HK-2 (cell line): ENCODE data around the gene PLEKHA4.
"Not testable (repeated sequence)": the region's sequence is repeated elsewhere in the genome, so short reads cannot be mapped to it uniquely, and the experiment has no call there.

ENCODE experiments used
- DNase-seq: peaks from one replicate; pipeline ENCODE4 v3.0.0-alpha.2; 2018; ENCODE audit not compliant: unreplicated experiment

PLEKHA4 gene

DNA sequence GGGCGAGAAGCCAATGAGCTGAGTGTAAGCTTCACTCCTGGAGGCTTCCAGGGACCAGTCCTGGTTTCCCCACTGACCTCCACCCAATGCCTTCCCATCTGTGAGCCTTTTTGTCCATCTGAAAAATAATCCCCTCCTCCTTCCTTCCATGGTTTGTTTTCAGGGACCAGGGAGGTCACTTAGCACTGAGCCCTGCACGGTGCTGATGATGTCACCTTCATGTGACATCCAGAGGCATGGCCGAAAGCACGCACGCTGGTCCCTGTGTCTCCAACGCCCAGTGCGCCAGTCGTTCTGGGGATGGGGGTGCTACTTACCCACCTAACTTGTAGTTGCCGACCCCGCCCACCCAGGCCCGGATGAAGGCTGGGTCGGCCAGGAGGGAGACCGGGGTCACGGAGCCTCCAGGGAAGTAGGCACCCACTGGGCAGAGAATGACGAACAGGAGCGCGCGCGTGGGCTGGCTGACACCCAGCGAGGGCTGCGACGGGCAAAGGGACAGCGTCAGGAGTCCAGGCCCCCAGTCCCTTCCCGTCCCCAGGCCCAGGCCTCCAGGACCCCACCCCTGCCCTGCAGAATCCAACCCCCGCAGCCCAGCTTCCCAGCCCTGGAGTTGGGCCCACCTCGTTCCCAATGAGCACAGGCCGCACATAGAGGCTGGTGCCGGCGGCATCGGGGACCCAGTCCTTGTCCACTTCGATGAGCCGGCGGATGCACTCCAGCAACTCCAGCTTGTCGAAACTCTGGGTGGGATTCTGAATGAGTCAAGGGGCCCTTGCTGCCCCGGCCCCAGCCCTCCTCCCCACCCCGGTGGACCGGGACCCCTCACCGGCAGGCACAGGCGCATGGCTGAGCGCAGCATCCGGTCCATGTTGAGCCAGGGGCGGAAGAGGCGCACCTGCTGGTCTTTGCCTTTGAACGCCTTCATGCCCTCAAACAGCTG, 68.8 kb downstream of the PLEKHA4 start:
- DNase-seq: no peak

DNA sequence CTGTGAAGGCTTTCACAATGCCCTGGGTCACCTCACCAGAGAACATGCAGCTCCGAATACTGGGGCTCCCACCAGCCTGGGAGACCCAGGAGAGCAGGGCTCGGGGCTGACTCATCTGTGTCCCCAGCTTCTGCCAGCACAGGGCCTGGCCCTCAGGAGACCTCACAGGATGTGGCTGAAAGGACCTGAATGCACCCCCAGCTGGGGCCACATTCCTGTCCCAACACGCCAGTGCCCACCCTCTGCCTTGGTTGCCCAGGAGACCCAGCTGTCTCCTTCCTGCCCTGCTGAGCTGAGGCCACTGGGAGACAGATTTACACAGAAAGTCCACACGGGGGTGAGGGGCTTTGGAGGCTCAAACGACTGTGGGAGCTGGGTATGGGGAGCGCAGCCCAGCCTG, 69.5 kb downstream of the PLEKHA4 start:
- DNase-seq: no peak

DNA sequence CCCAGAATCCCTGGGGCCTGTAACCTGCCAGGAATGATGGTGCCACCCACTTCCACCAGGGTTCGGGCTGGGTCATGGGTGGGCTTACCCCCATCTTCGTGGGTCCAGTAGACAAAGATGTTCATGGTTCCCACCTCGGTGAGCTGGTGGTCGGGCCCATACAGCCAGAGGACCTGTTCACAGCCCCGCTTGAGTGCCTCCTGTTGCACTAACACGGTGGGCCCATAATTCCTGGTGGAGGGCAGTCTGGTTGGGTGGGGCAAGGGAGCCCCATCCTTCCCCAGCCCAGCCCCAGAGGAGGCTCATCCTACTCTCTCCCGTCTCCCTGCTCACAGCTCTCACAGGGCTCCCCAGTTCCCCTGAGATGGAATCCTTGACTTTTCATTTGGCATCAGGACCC, 71.3 kb downstream of the PLEKHA4 start:
- DNase-seq: no peak

DNA sequence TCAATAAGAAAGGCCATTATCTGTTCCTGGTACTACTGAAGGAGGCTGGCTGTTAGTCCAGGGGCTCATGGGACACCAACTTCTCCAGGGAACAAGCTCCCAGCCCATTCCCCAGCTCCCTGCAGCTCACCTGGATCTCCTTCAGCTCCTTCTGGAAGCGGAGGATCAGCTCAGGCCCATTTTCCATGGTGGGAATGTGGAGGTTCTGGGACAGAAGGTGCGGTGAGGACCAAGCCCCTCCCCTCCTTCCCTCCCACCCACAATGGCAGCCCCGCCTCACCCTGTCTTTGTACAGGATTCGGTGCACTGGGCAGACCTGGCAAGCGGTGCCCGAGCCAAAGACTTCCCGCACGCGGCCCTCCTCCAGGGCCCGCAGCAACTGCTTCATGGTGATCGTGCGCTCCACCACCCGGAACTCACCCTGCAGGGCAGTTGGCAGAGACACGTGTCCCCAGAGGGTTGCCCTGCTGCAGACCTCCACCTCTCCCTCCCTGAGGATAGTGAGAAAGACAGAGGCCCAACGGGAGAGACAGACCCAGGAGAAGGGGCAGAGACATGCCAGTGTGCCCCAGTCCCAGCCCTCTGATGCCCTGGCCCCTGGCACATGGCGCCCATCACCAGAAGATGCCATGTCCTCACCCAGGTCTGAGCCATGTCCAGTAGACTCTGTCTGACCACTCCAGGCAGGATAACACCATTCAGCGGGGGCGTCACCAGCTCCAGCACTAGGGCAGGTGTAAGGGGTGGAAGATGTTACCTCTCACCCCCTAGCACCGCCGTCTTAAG, 71.9 kb downstream of the PLEKHA4 start:
- DNase-seq: no peak

GRCh38 chr19:48795685-48796070, 72.7 kb downstream of the PLEKHA4 start:
- no peak for DNase-seq

DNA sequence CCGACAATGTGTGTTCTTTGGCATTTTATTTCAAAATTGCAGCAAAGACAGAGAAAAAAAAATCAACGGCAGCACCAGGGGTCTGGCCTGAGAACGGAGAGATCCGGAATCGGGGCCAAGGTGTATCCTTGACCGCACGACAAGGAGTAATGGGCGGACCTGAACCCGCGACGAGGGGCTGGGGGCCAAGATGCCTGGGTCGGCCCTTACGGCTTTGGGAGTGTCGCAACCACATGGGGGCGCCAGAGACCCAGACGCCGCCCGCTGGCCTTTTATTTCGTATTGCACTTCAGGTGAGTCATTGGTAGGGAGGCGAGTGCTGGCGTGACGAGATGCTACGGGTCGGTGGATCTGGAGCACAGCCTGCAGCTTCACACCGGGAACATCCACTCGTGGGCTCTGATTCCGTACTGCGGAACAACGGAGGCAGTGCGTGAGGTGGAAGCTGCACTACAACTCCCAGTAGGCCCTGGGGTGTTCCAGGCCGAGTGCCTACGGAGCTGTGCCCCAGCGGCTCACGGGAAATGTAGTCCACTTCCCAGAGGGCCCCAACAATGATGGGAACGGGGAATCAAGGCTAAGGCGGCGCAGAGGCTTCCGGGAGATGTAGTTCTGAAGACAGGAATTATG, 73.2 kb downstream of the PLEKHA4 start:
- peak; percentile 81 for DNase-seq

- DNase-seq: no peak
Observed at GRCh38 chr19:48794291-48794690, 74.1 kb downstream of the PLEKHA4 start.

DNA sequence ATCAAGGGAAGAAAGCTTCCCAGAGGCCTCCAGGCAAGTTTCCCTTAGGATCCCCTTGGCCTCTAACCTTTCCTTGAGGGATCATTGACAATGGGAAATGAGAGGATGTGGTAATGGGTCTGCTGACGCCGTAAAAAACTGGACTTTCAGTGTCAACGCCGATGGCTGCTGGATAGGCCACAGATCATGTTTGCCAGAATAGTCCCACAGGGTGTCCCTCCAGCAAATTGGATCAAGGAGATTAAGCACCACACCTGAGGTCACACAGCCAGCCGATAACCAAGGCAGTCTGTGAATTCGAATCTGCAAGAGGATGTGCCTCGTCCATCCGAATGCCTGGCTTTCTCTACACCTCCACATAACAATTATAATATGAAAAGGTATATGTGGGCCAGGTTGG, 75.1 kb downstream of the PLEKHA4 start:
- DNase-seq: no peak

DNA sequence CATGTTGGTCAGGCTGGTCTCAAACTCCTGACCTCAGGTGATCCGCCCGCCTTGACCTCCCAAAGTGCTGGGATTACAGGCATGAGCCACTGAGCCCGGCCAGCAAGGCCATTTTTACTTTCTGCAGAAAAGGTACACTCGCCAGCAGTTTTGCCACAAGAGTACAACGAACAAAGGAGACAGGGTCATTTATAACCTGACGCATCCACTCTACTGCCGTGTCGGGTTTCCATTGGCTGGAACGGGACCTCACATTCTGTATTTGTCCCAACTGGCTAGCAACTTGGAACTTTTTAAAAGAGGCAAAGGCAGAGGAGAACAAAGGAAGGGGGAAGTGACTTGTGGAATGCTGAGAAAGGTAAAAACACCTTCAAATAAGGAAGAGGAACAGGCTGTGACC, 81.1 kb downstream of the PLEKHA4 start:
- not testable (repeated sequence) for DNase-seq
